Lower leg skin (tissue), 4 donors: ENCODE measurements around the gene SRGAP2C. TPM values are rescaled to one million over a fixed set of nuclear protein-coding genes. Genes with fewer than 3 reads are reported as not detected.
"Not testable (repeated sequence)": the region's sequence is repeated elsewhere in the genome, so short reads cannot be mapped to it uniquely, and the experiment has no call there.

ENCODE experiments used
- DNase-seq, 2 donors: peaks; one replicate each; pipeline ENCODE4 v3.0.0-alpha.2; 2019; ENCODE audit warnings: low spot score in 2 of 2
- H3K4me3 ChIP-seq: fragments of 200-600 bp; sonication (generic); 2 replicates; pipeline ENCODE4 v1.5.1; 2017; ENCODE audit warnings: mild to moderate bottlenecking, low read depth; ENCODE audit not compliant: poor library complexity, severe bottlenecking
- WGBS, 2 donors: methylation state at CpG; one replicate each; pipeline ENCODE4 v1.1.5; 2018; 5-methylcytosine and 5-hydroxymethylcytosine counted together
- intact Hi-C: fragments of 100-400 bp; cut with DNase I; formaldehyde crosslinking; loops from one replicate; pipeline ENCODE4 v1.15.0; 2023; ENCODE audit warnings: low total_unique reads
- total RNA-seq, 4 donors: library from RNA; depleted of rRNA; stranded (reverse); fragments of >200 nt; gene quantifications; one replicate each; pipeline ENCODE4 v1.1.0, GENCODE V29; 2016

SRGAP2C gene
- total RNA-seq: 10 to 100 TPM; 41.3 to 57.7 (median 55.5) TPM

GRCh38 chr1:121184290-121185127 is at the start of gene SRGAP2C, which contains the start of gene FAM72B:
SRGAP2C (plus strand) TSS chr1:121184975; CDS start chr1:121187447, 2,472 bp downstream.
FAM72B (minus strand) TSS chr1:121184340; CDS start chr1:121183489, 851 bp downstream.
- intact Hi-C loops, H3K4me3 ChIP-seq: not testable (repeated sequence)
- peak; percentile 98 to 99 for DNase-seq
- 1% methylated on average over 29 to 38 of the region's 54 CpGs for WGBS, 2 donors

- H3K4me3 ChIP-seq, intact Hi-C loops, DNase-seq: not testable (repeated sequence)
- no CpG with 5 or more reads among the region's 6 CpGs for WGBS, 2 donors
Measured at GRCh38 chr1:121140393-121140792, 44.4 kb upstream of the SRGAP2C start.

DNA sequence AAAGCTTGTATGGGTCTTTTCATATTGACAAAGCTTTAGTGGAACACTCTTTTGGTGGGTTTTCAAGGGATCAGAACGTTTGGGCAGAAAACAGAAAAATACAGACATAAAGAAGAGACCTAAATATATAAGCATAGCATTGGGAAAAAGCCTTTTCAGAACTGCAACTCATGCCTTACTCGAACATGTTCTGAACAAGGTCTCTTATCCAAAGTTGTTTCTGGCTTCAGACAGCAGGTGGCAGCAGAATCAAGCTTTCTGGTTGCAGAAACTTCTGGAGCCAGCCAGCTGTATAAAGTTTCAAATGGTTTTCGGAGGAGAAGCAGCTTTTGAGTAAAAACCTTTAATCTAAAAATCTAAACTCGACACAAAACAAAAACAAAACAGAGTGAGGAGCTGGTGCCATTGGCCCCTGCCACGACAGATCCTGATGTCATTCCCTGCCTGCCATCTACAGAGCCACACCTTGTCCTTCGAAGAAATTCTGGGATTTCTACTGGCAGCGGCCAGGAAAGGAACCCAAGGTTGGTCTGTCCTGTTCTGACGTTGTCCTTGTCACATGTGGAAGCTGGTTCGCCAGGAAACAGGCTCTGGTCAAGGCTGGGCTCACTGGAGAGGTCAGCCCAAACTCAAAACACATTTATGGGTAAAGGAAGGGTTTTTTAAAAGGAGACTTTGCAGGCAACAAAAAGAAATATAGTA is 36.1 kb upstream of the SRGAP2C start:
- intact Hi-C loops, DNase-seq, H3K4me3 ChIP-seq: not testable (repeated sequence)
- WGBS, 2 donors: 0 to 7% methylated on average over 2 of the region's 9 CpGs

DNA sequence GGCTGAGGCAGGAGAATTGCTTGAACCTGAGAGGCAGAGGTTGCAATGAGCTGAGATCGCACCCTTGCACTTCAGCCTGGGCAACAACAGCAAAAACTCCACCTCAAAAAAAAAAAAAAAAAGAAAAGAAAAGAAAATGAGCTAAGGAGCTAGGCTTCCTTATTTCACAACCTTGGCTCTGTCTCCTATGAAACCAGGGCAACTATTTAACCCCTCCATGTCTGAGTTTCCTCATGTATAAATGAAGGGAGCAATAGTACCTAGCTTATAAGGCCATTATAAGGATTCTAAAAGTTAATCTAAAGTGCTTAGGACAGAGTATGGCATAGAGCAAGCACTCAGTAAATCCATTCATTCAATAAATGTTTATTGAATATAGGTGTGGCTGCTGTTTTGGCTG is 33.5 kb upstream of the SRGAP2C start:
- DNase-seq, H3K4me3 ChIP-seq, intact Hi-C loops: not testable (repeated sequence)
- 33 to 40% methylated on average over 1 of the region's 1 CpG for WGBS, 2 donors

DNA sequence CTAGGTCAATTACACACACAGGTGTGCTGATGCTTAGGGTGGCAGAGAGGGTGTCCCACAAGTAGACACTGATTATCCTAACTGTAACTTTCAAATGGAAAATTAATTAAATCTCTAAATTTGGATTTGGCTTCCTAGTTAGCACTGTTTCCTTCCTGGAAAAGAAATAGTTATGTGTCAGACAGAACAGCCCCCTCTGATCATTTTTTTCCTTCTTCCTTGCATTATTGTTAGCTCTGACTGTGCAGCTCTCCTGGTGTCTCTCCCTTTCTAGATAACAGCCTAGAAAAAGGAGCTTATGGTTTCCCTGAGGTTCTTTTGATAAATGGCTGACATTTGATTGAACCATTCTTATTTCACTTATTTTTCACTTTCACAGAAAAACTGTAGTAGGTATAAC is 32.0 kb upstream of the SRGAP2C start:
- DNase-seq: not testable (repeated sequence)

GRCh38 chr1:121154811-121155210 is 30.0 kb upstream of the SRGAP2C start:
- intact Hi-C loops, H3K4me3 ChIP-seq, DNase-seq: not testable (repeated sequence)
- WGBS, 2 donors: 86% methylated on average over 1 of the region's 2 CpGs; no CpG with 5 or more reads in 1 of the 2 donors

More for the DNA sequence above, 32.0 kb upstream of the SRGAP2C start:
- H3K4me3 ChIP-seq, intact Hi-C loops: not testable (repeated sequence)

DNA sequence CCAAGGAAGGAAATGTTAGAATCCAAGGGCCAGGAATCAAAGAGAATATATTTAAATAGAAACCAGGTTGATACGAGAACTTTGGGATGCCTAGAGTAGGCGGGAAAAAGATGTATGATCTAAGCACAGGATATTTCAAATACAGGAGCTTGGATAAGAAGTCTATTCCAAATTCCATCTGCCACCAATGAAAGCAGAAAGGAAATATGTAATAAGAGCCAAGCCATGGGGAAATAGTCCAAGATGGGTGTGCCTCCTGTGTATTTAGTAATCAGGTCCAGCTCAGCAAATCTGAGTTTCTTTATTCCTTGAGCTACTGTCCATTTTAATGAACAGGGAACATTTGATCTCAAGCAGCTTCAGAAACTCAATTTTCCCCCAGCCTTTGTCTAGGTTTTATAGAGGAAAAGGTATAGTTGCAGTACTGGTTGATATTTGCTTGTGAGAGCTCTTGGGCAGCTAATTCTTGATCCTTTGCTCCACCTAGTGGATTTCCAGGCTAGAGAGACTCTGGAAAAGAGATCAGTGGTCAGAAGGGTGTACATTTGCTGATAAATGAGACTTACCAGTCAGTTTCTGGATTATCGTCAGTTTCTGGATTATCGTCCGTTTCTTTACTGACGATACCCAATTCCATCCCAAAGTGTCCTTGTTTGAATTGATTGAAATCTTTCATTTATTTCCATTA is 29.0 kb upstream of the SRGAP2C start:
- intact Hi-C loops, H3K4me3 ChIP-seq: not testable (repeated sequence)
- peak in 1 of 2 donors; percentile 27 for DNase-seq
- 51 to 61% methylated on average over 6 of the region's 6 CpGs for WGBS, 2 donors

DNA sequence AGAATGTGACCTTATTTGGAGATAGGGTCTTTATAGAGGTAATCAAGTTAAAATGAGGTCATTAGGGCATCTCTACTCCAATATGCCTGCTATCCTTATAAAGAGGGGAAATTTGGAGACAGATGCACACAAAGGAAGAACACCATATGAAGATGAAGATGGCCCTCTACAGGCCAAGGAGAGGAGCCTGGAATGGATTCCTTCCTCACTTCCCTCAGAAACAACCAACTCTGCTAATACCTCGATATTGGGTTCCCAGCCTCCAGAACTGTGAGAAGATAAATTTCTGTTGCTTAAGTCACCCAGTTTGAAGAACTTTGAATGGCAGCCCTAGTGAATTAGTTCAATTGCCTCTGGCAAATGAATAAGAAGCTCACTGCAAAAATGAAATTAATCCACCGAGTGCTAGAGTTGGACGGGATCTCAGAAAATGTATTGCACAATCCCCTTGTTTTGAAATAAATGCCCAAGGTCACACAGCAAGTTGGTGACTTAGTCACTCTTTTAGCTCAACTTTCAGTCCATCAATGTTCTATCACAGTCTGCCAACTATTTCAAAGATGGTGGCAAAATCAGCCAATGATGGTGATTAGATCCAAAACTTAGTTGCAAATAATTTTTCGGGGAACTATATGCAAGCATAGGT is 27.7 kb upstream of the SRGAP2C start:
- H3K4me3 ChIP-seq, DNase-seq, intact Hi-C loops: not testable (repeated sequence)
- WGBS, 2 donors: no CpG with 5 or more reads among the region's 4 CpGs

DNA sequence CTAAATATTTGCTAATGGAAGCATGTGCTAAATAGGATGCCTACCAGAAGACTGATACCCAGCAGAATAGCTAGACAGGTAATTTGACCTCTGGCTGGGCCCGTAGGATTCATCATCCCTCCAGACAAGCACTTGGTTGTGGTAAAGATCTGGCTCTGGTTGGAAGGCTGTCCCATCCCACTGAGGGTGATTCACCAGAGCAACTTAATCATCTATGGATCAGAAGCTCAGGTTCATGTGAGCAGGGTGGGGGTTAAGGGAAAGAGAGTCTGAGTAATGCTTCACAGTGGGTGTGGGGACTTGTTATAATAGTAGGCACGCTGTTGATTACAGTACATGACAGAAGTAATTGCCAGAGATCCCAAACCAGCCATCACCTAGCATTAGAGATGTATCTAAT is 27.2 kb upstream of the SRGAP2C start:
- intact Hi-C loops, DNase-seq, H3K4me3 ChIP-seq: not testable (repeated sequence)
- 50% methylated on average over 1 of the region's 2 CpGs; no CpG with 5 or more reads in 1 of the 2 donors for WGBS, 2 donors

DNA sequence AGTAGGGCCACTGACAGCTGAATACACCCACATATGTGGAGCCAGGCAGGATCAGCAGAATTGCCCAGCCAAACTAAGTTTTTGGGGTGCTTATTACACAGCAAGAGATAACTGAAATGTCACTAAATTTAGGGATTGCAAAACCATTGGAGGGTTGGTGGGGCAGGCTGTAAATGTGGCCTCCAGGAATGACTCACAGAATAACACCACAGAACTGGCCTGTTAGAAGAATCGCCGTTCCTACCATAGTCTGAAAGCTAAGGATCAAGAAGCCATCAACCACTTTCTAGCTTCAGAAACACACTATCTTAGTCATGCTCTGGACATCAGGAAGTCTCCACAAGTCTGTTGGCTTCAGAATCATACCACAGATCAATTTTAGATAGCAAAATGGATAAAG is 24.7 kb upstream of the SRGAP2C start:
- intact Hi-C loops, H3K4me3 ChIP-seq, DNase-seq: not testable (repeated sequence)
- WGBS, 2 donors: 74 to 83% methylated on average over 2 of the region's 2 CpGs

DNA sequence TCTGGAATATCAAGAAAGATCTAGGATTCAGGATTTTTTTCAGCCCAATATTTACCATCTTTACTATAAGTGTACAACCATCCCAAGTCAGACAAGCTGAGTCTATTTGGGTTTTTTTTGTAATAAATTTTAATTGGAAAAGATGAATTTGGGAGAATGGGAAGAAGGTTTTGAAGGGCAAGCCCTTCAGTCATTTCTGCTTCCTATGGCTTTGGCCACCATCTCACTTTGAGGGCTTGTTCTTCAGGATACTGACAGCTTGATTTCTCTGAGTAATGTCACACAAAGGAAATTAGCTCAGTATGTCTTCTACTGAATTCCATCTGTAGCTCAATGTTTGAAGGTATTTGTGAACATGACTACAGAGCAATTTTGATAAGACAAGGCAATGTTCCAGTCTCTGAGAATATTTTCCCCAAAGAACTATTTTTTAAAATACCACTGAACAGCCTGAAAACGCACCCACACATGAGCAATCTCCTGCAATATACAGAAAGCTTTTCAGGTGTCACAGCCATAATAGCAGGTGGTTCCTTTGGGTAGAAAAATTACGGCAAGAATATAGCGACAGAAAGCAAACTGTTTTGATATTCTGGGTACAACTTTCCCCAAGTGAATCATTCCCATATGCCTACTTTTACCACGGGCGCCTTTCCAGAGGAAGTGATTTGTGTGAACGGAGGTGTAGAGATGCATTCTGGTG is 23.4 kb upstream of the SRGAP2C start:
- intact Hi-C loops, DNase-seq, H3K4me3 ChIP-seq: not testable (repeated sequence)
- 59 to 78% methylated on average over 3 of the region's 6 CpGs for WGBS, 2 donors

GRCh38 chr1:121163850-121164757 is 20.7 kb upstream of the SRGAP2C start:
- intact Hi-C loops: not testable (repeated sequence)

GRCh38 chr1:121165296-121165695 is 19.5 kb upstream of the SRGAP2C start:
- DNase-seq, H3K4me3 ChIP-seq, intact Hi-C loops: not testable (repeated sequence)

More at GRCh38 chr1:121163850-121164757, 20.7 kb upstream of the SRGAP2C start:
- 51 to 62% methylated on average over 3 to 4 of the region's 5 CpGs for WGBS, 2 donors
- not testable (repeated sequence) for H3K4me3 ChIP-seq, DNase-seq
